ENCODE data around the gene CDK13.
"Not testable (repeated sequence)": the region's sequence is repeated elsewhere in the genome, so short reads cannot be mapped to it uniquely, and the experiment has no call there.

GRCh38 chr7:39915847-39916246 is 34.2 kb upstream of the CDK13 start:
- not testable (repeated sequence) for TF ChIP-seq CTCF (IDR thresholded peaks at IDR 0.05); POLR2A (IDR thresholded peaks at IDR 0.05; ENCODE audit: low read depth)
